HG03342 (cell line): ENCODE measurements around the gene CEP131.

Experiments used
- ATAC-seq: cut with Tn5 transposase; IDR thresholded peaks from one replicate; pipeline ENCODE4 v1.9.1; 2021; ENCODE audit warnings: mild to moderate bottlenecking, moderate library complexity; ENCODE audit not compliant: unreplicated experiment

CEP131 gene

DNA sequence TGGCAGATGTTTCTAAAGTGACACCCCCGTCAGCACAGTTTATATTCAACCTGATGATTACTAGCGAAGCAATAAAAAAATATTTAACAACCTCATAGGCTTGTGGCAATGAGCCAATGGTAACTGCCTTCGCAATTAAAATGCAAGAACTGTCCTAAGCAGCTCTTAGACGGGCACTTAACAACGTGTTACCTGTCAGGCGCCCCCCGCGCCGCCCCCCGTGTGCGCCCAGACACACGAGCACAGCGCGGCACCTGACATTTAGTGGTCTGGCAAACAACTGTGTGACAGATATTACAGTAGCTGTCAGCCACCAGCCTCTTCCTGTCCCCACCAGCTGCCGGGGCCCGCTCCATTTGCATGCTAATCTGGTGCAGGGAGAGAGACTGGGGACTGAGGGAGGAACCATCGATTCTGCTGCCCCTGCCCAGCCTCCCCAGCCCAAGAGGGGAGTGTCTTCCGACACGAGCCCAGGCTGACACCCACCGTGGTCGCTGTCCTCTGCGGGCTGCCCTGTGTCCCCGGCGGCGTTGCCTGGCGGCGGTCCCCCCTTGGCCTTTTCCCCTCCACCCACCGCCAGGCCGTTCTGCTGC, 29.0 kb upstream of the CEP131 start:
- no peak for ATAC-seq

- no peak for ATAC-seq
Measured at GRCh38 chr17:81251094-81251708, 28.4 kb upstream of the CEP131 start.

GRCh38 chr17:81250286-81251093, 27.7 kb upstream of the CEP131 start:
- ATAC-seq = no peak

- ATAC-seq = no peak
Measured at GRCh38 chr17:81249223-81250040, 26.7 kb upstream of the CEP131 start.

- ATAC-seq = no peak
Measured at GRCh38 chr17:81248649-81249048, 25.9 kb upstream of the CEP131 start.

GRCh38 chr17:81247339-81247990, 24.7 kb upstream of the CEP131 start:
- no peak for ATAC-seq

GRCh38 chr17:81246679-81247338, 24.0 kb upstream of the CEP131 start:
- ATAC-seq = no peak

DNA sequence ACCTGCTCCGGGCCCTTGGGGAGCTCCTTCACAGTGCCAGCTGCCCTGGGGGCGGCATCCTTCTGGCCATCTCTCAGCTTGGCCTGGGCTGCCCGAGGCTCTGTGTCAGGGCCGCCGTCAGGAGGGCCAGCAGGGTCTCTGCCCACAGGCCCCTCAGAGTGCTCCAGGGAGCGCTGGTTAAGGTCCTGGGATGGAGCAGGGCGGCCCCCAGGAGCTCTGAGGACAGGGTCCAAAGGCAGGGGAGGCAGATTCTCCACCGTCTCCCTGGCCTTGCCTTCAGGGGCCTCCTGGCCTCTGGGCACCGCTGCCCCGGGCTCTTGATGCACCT, 23.5 kb upstream of the CEP131 start:
- ATAC-seq = no peak

GRCh38 chr17:81245665-81246342, 23.0 kb upstream of the CEP131 start:
- no peak for ATAC-seq

GRCh38 chr17:81245024-81245664, 22.4 kb upstream of the CEP131 start:
- no peak for ATAC-seq

DNA sequence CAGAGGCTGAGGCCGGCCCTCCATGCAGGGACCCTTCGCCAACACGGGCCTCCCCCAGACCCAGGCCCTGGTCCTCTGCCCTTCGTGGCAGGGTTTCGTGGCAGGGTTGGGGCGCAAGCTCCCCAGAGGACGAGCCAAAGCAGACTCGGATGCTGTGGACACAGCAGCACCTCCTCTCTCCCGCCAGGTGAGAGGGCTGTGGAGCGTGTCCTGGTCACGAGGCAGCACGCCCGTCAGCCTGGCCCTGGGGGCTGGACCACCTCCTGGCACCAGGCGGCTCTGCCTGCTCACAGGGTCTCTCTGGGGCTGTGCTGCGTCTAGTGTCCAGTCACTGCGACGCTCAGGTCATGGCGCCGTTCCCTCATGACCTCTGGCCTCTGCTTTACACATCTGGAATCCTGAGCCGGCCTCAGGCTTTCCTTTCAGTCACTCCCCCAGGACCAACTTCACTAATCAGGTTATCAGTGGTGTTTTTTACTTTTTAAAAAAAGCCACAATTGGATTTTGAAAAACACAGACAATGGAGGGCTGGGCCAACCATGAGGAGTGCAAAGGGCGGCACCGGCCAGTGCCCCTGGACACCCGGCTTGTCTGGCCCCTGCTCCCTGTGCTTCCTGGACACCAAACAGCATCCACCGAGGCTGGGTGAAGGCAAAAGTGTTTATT, 21.7 kb upstream of the CEP131 start:
- ATAC-seq = no peak

DNA sequence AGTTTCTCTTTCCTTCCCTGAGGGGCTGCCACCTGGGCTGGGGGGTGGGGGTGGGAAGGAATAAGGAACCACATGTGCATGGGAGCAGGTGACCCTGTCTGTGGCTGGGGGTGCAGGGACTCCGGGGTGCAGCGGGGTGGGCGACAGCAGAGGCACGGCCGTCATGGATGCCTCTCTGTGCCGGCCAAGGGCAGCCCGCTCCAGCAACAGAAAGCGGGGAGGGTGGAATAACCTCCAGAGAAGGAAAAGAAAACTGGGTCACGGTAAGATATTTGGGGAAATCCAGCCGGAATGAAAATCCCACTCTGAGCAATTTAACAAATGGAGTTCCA, 20.5 kb upstream of the CEP131 start:
- no peak for ATAC-seq

DNA sequence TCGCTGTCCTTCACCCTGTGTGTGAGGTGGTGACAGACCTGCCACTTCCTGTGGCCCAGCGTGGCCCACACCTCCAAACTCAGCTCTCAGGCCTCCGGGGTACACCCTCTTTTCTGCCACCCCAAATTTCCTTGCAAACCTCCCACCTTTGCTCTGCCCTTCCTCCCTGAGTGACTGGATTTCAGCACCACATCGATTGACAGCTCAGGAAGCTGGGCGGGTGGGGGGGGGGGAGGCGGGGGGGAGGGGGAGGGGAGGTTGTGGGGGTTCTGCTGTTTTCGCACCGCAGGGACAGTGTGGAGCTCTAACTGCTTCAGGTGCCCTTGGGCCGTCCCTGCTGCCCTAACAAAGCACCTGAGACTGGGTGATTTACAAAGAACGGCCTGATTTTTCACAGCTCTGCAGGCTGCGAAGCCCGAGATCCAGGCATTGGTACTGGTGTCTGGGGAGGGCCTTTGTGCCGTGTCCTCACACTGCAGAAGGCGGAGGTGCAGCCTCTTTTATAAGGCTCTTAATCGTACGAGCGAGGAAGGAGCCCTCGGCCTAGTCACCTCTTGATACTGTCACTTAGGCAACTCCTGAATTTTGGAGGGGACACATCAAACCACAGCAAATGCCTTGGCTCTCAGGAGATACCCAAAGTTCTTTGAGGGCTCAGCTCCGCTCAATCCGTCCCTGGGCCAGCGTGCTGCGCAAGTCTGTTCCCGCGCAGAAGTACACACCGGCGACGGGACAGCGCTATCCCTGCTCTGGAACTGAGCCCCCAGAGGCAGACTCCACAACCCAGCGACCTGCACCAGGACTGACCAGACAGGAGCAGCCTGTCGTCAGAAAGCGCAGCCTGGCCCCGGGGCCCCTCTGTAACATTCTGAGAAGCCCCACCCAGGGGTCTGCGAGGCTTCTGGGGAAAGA, 19.9 kb upstream of the CEP131 start:
- ATAC-seq = no peak

- no peak for ATAC-seq
Measured at GRCh38 chr17:81241648-81242420, 19.1 kb upstream of the CEP131 start.

DNA sequence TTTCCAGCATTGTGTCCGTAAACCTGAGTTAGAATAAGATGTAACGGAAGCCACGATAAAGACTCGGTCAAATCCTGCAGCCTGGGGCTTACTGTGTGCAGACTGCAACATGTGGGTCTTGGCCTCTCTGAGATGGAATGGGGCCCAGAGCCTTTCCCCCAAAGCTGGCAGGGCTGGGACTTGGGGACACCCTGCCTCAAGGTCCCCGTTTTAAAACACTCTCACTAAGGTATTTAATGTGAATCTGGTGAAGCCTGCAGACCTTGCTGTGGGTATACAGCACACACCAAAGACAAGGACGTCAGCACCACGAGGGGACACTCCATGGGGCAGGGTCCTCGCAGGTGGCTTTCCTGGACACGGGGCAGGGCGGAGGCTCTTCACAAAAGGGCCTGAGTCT, 18.4 kb upstream of the CEP131 start:
- no peak for ATAC-seq

- no peak for ATAC-seq
Measured at GRCh38 chr17:81240761-81241160, 18.0 kb upstream of the CEP131 start.
